Lung microvascular endothelial cell (primary cell): ENCODE results near the gene MTA1. TPM values are rescaled to one million over a fixed set of nuclear protein-coding genes. Genes with fewer than 3 reads are reported as not detected.

Experiments
- DNase-seq, 2 donors: peaks; one replicate each; pipeline versions ENCODE4 v3.0.0 to v3.0.0-alpha.2; 2010; ENCODE audit warnings: low read depth in 2 of 2
- total RNA-seq: library from RNA; depleted of rRNA; stranded (reverse); fragments of >200 nt; gene quantifications from 2 replicates; pipeline ENCODE4 v1.2.1, GENCODE V29; 2014

The MTA1 gene
- total RNA-seq, 1 donor from 2014 or later, result 22.6 TPM

DNA sequence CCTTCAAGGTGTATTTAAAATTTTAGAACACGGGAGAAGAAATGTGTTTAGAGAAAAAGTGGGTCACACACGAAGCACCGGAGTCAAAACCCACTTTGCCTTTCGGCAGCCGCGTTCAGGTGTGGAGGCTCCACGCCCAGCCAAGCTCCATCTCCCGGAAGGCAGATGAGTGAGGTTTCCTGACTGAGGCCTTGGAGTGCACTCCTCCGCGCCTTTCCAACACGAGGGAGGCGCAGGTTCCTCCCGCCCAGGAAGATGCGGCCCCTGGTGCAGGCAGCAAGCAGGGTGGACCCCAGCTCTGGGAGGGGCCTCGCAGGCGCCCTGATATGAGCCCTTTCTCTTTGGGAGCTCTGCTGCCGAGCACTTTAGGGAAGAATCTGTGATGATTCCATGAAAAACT, 22.5 kb downstream of the MTA1 start:
- no peak for DNase-seq

DNA sequence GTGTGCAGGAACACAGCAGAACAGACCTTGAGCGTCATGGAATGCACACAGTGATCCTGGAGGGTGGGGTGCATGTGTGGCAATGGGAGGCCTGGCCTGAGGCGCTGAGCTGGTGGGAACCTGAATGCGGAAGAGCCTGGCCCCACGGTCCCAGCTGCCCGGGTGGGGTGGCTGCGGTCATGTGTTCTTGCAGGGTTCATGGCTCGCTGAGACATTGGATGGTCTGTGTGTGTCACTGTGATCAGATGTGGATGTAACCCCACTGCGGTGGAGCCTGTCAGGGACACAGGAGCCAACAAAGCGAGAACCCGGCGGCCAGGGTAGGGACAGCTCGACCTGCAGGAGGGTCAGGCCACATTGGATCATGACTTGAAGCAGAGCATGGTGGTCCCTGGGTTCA, 23.2 kb downstream of the MTA1 start:
- no peak for DNase-seq

DNA sequence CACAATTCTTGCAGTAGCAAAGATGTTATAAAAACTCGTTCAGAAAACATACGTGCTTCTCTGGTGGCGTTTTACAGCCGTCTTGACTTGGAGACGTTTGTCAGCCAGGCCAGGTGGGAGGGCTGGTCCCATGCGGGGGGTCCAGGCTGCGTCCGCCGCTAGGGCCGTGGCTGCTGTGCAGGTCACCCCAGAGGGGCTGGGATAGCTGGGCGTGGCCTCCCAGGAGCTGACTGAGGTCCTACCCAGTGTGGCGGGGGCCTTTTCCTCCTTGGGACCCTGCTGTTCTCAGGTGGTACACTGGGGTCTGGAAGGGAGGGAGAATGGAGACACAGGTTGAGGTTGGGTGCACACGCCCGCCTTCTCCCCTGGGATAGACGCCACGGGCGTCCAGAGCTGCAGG, 25.2 kb downstream of the MTA1 start:
- DNase-seq, result no peak

- DNase-seq, result no peak
Measured at GRCh38 chr14:105445290-105445689, 25.7 kb downstream of the MTA1 start.

GRCh38 chr14:105445901-105446845, 26.5 kb downstream of the MTA1 start:
- no peak for DNase-seq

GRCh38 chr14:105446971-105447370, 27.3 kb downstream of the MTA1 start:
- no peak for DNase-seq

GRCh38 chr14:105447651-105448640, 28.3 kb downstream of the MTA1 start:
- DNase-seq, result no peak

DNA sequence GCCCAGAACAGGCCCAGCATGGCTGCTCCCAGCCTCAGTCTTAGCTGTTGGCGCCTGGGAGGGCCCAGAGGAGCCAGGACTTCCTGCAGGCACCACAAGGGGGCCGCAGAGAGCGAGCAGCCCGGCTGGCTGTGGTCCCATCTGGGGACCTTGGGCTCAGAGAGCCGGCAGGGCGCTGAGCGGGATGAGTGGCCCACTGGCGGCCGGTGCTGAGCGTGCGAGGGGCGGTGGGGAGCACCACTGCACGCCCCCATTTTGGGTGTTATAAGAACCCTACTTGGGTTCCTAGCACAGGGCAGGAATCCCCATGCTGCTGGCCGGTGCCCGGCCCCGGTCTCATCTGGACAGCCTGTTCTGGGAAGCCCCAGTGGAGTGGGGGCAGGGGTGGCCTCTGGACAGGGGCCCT, 29.1 kb downstream of the MTA1 start:
- peak; percentile 78 to 85 for DNase-seq

DNA sequence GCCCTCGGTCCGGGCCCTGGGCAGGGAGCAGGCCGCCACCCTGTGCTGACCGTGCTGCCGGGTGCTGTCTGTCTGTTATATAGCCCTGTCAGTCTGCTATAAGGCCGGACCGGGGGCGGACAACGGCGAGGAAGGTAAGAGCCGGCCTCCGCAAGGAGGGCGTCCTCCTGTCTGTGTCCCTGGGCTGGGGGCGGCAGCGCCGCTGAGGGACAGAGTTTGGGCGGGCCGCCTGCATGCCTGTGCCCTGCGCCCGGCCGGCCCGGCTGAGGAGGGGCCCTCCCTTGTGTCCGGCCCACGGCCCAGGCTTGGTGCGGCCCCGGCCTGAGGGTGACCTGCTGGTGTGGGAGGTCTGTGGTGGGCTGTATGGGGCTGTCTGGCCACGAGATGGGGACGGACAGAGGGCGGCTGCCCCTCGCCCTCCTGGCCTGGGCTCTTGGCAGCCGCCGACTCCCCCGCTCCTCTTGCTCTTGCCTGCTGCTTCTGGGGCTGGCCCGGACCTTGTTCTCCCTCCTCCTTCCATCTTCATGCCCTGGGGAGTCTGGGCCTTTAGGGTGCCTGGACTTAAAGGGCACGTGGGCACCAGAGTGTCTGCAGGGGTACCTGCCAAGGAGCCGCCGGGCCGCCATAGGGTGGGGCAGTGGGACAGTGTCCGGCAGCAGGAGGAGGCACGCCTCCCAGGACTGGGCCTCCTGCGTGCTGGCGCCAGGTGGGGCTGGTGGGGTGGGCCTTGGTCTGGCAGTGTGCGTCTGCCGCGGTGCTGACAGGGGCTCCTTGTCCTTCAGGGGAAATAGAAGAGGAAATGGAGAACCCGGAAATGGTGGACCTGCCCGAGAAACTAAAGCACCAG, 29.9 kb downstream of the MTA1 start:
- no peak for DNase-seq

- DNase-seq, result no peak
Measured at GRCh38 chr14:105450123-105450505, 30.5 kb downstream of the MTA1 start.

DNA sequence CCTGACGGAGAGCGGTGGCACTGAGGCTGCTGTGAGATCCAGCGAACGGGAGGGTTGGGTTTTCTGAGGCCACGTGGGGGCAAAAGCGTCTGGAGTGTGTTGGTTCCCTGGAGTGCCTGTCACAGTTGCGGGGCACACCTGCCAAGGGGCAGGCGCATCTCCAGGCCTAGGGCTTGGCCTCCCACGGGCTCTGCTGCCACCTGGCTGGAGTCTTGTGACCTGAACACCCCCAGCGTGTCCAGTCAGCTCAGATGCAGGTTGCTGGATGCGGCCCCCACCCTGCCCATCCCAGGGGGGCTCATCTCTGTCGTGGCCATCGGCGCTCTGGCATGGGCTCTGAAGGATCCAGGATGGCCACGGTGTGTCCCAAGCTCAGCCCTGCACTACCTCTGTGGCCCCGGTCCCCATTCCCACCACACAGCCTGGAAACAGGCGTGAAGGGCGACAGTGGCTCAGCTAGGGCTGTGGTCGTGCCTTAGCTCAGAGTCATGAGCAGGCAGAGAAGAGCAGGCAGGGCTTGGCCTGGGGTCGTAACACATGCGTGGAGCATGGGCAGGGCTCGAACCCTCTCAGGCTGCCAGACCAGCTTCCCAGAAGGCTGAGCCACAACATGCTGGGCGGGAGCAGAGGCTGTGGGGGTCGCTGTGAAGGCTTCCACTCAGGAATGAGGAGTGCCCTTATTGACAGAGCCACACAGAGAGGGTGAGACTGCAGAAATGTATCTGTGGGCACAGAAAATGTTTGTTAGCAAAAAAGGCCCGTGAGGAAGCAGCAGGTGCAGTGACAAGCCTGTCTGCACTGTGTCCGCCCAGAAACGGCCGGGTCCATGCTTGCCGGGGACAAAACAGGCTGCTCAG, 31.5 kb downstream of the MTA1 start:
- DNase-seq, result no peak

DNA sequence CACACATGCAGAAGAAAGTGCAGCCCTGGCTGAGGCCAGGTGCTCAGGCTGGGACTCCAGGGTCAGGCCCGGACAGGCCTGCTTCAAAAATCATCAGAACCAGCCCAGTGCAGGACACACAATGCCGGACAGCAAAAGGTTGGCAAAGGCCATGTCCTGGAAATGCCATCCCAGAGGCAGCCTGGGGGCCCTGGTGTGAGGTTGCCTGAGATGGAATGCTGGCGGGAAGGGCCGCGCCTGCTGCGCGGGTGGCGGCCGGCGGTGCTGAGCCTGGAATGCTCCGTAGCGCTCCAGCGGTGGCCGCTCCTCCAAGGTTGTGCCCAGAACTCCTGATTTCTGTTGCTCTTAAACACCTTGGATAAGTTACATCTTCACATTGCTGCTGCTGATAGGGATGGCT, 33.3 kb downstream of the MTA1 start:
- DNase-seq, result no peak

GRCh38 chr14:105453847-105454246, 34.2 kb downstream of the MTA1 start:
- no peak for DNase-seq

- no peak for DNase-seq
Measured at GRCh38 chr14:105455086-105455640, 35.5 kb downstream of the MTA1 start.

GRCh38 chr14:105455766-105456660, 36.4 kb downstream of the MTA1 start:
- no peak for DNase-seq

DNA sequence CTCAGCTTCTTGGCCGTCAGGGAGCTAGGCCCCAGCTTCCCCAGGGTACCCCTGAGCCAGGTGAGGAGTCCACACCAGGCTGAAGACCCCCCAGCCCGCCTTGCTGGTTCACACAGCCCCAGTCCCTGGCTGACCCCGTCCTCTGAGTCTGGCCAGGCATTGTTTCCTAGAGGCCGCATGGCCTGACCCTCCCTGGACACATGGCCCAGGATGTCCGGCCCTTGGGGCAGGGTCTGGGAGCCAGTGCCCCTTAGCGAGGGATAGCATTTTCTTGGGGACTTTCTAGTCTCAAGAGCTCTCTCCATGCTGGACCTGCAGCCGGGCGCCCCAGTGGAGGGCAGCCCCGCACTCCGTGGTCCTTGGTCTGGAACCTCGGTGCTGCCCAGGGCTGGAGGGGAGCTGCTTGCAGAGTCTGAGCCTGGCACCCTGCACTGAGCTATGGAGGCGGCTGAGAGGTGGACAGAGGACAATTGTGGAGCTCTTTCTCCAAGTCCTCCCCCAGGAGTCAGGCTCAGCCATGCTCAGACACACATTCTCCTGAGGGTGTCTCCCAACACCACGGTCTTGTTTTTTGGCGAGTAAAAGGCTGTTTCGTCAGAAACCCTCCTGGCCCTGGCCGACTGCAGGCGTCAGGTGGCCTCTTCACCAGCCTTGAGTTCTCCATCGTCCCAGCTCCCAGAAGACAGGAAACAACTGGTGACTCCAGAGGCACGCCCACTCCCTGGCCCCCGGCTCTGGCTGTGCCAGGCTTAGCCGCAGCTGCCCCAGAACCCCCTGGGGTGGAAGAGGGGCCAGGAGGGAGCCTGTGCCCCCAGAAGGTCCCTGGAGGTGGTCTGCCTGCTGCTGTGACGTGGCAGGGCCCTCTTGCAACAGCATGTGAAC, 37.4 kb downstream of the MTA1 start:
- no peak for DNase-seq

GRCh38 chr14:105458010-105458409, 38.4 kb downstream of the MTA1 start:
- DNase-seq, result no peak

DNA sequence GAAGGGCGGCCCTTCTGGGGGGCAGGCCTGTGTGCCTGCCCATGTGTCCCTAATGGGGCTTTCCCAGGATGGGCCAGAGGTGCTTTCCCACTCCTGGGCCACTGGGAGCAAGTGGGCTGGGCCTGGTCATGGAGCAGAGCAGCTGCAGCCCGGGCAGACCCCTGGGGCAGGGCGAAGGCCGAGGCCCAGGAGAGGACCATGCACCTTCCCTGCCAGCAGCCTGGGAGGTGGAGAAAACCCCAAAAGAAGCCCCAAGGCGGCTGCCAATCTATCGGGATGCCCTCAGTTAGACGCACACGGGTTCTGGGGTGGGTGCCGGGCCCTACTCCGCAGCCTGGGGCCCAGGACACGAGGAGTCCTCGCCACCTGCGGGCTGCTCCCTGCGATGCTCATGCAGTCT, 38.9 kb downstream of the MTA1 start:
- no peak for DNase-seq
